HUES64 (cell line): ENCODE data around the gene GXYLT2.

Experiments
- H3K27ac ChIP-seq: 2 replicates; pipeline ENCODE4 v1.7.0; 2013; ENCODE audit warnings: low read depth, low read length, inconsistent platforms
- H3K27me3 ChIP-seq: 2 replicates; pipeline ENCODE4 v1.6.1; 2013; ENCODE audit warnings: mild to moderate bottlenecking, low read length; ENCODE audit not compliant: insufficient read depth
- H3K36me3 ChIP-seq: 2 replicates; pipeline ENCODE4 v1.6.1; 2013; ENCODE audit warnings: mild to moderate bottlenecking, low read length; ENCODE audit not compliant: insufficient read depth
- H3K4me1 ChIP-seq: 2 replicates; pipeline ENCODE4 v1.6.1; 2013; ENCODE audit warnings: mild to moderate bottlenecking, low read length, moderate library complexity; ENCODE audit not compliant: insufficient read depth
- H3K4me3 ChIP-seq: 2 replicates; pipeline ENCODE4 v1.5.1; 2013; ENCODE audit warnings: mild to moderate bottlenecking, low read length, moderate library complexity
- H3K9ac ChIP-seq: 2 replicates; pipeline ENCODE4 v1.6.1; 2013; ENCODE audit warnings: mild to moderate bottlenecking, low read depth, low read length
- H3K9me3 ChIP-seq: 2 replicates; pipeline ENCODE4 v1.6.1; 2013; ENCODE audit warnings: low read depth, low read length; ENCODE audit not compliant: insufficient read depth
- WGBS: fragments of 150-250, 120-280 bp; methylation state at CpG from one replicate; pipeline ENCODE4 v1.1.7; 2013; ENCODE audit warnings: missing lambda C conversion rate; 5-methylcytosine and 5-hydroxymethylcytosine counted together

Gene GXYLT2

DNA sequence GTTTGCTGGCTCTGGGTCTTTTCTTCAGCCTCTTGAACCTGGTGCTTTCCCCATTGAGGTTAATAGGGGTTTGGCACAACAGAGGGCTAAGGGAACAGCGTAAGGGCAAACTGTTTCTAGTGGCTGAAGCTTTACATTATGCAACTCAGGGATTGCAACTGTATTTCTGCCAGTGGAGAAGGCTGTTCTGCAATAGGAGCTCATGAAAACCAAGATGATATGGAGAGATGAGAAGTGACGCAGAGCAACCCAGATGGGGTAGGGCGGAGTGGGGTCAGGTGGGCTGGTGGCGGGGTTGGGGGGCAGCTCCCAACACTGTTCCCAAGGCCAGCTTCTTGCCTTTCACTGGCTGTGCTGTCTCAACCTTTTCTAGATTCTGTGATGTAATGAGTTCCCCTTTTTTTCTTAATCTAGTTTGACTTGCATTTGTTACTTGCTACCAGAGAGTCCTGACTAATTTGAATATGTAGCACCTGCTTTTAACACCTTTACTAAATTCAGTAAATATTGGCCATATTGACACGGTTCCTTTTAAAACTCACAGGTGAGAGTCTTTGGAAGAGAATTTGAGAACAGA lies 7.2 kb downstream of the GXYLT2 start:
- Histone ChIP-seq H3K9me3 (no peaks in the 10 kb centered on the region), H3K27ac (no peak overlapping the region), H3K9ac (no peak overlapping the region), H3K27me3 (peaks cover 34% of the 10 kb centered on the region), H3K36me3 (no peaks in the 10 kb centered on the region), H3K4me1 (0 out of 2 replicates have a peak, but pooled peaks cover 6% of the 10 kb centered on the region), H3K4me3 (no peak overlapping the region)
- WGBS: 87% methylated on average over 4 of the region's 5 CpGs

DNA sequence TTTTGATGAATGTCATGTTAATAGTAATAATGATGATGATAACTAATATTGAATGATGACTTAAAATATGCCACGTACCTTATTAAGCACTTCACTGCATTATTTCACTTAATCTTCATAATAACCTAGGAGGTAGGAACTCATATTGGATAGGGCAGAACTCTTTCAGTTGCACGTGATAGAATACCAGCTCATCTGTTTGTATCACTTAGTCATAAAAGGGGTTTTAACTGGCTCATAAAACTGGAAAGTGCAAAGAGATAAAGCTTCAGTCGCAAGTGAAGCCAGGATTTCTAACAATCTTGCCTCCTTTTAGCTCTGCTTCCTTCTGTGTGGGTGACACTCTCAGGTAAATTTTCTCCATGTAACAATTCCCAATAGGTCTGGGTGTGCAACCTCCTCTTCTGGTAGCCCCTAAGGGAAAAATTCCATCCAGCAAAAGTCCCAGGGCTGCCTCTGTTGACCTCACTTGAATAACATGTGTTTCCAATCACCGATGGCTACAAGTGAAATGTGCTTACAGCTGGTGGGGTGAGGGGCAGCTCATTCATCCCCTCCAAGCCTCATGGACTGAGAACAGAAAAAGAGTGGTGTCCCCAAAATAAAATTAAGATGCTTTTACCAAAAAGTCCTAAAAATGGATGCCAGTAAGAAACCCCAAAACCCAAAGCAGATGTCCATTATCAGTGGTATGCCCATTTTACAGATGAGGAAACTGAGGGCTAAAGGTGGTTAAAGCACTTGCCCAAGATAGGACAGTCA lies 9.3 kb downstream of the GXYLT2 start:
- H3K27me3 ChIP-seq: peaks cover 13% of the 10 kb centered on the region
- no peak overlapping the region for H3K4me3 ChIP-seq
- H3K9me3 ChIP-seq: no peaks in the 10 kb centered on the region
- H3K36me3 ChIP-seq: no peaks in the 10 kb centered on the region
- 91% methylated on average over 3 of the region's 4 CpGs for WGBS
- H3K27ac ChIP-seq: no peak overlapping the region
- H3K4me1 ChIP-seq: no peaks in the 10 kb centered on the region
- no peak overlapping the region for H3K9ac ChIP-seq

DNA sequence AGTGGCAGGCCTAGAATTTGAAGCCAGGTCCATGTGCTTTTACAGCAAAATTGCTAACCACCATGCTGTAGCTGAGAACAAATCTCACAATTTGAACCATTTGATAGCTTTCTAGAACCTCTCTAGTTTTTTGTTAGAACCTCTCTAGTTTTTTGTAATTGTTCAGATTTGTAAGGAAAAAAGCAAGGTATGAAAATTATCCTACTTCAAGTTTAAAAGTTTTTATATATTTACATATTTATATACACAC lies 9.8 kb downstream of the GXYLT2 start:
- no peak overlapping the region for H3K4me3 ChIP-seq
- no peaks in the 10 kb centered on the region for H3K9me3 ChIP-seq
- H3K27me3 ChIP-seq: peaks cover 8% of the 10 kb centered on the region
- no peak overlapping the region for H3K9ac ChIP-seq
- H3K27ac ChIP-seq: no peak overlapping the region
- no peaks in the 10 kb centered on the region for H3K4me1 ChIP-seq
- no peaks in the 10 kb centered on the region for H3K36me3 ChIP-seq

DNA sequence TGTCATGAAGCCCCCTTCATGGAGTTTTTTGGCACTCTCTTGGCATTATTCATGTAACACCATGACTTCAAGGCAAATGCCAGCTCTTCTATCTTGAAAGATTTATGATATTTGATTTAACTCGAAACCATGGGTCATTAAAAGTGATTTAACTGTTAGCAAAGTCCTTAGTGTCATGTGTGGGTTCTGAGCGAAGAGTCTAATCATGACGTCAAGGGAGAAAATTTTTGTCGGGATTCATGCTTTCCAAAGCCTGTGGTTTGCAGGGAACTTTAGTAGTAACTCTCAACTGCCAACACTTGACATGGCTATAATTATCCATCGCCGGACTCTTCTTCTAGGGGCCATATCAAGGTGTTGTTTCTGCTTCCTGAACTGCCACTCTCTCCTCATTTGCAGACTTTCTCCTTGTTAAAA lies 11.5 kb downstream of the GXYLT2 start:
- Histone ChIP-seq H3K36me3 (no peaks in the 10 kb centered on the region), H3K4me1 (no peaks in the 10 kb centered on the region), H3K9me3 (no peaks in the 10 kb centered on the region), H3K27me3 (0 out of 2 replicates have a peak, but pooled peaks cover 6% of the 10 kb centered on the region), H3K9ac (no peak overlapping the region), H3K4me3 (no peak overlapping the region), H3K27ac (no peak overlapping the region)
- WGBS: 92% methylated on average over 6 of the region's 6 CpGs

DNA sequence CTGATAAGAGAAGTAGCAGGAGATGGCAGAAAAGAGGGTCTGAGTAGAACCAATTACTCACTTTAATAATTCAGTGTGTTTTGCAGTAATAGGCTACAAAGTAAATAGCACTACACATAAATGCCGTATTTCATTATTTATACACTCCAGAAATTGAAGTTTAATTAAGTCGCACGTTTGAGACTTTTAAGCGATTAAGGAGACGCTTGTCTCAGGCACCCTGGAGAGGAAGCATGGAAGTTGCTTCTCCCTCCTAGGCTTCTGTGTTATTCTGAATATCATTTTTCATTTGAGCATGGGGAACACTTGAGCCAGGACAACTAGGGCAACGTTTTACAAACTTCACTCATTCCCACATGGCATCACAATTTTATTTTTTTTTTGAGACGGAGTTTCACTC lies 12.2 kb downstream of the GXYLT2 start:
- H3K27ac ChIP-seq: no peak overlapping the region
- no peaks in the 10 kb centered on the region for H3K36me3 ChIP-seq
- H3K9me3 ChIP-seq: no peaks in the 10 kb centered on the region
- 88% methylated on average over 7 of the region's 7 CpGs for WGBS
- H3K9ac ChIP-seq: no peak overlapping the region
- H3K4me3 ChIP-seq: no peak overlapping the region
- H3K4me1 ChIP-seq: no peaks in the 10 kb centered on the region
- H3K27me3 ChIP-seq: 0 out of 2 replicates have a peak, but pooled peaks cover under 1% of the 10 kb centered on the region

DNA sequence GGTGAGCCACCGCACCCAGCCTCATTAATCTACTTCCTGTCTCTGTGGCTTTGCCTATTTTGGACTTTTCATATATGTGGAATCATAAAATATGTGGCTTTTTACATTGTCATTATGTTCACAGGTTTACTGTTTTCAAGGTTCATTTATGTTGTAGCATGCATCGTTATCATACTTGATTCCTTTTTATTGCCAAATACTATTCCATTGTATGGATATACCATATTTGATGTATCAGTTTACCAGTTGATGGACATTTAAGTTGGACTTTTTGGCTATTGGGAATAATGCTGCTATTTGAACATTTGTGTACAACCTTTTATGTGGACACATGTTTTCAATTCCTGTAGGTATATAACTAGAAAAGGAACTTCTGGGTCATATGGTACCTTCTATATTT lies 14.0 kb downstream of the GXYLT2 start:
- 100% methylated on average over 1 of the region's 2 CpGs for WGBS
- H3K9ac ChIP-seq: no peak overlapping the region

DNA sequence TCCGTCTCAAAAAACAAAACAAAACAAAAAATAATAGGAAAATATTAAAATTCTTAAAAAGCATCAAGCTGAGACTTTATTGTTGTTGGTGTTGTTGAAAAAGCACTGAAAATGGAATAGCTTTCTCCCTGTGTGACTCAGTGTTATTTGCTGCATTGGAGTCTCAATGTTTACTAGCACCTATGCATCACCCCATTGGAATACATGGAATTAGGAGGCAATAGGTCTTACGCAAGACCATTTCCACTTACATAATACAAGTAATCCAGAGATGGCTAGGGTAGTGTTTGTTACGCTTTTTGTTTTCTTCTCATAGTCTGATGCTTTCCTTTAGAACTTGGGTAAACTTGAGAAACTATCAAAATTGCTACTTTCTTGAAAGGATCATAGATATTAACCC lies 15.2 kb downstream of the GXYLT2 start:
- 100% methylated on average over 1 of the region's 3 CpGs for WGBS
- no peaks in the 10 kb centered on the region for H3K9me3 ChIP-seq
- H3K27me3 ChIP-seq: no peaks in the 10 kb centered on the region

More for the DNA sequence above, 14.0 kb downstream of the GXYLT2 start:
- H3K9me3 ChIP-seq: no peaks in the 10 kb centered on the region
- no peaks in the 10 kb centered on the region for H3K27me3 ChIP-seq
- no peak overlapping the region for H3K27ac ChIP-seq
- H3K36me3 ChIP-seq: no peaks in the 10 kb centered on the region
- H3K4me1 ChIP-seq: no peaks in the 10 kb centered on the region
- H3K4me3 ChIP-seq: no peak overlapping the region

DNA sequence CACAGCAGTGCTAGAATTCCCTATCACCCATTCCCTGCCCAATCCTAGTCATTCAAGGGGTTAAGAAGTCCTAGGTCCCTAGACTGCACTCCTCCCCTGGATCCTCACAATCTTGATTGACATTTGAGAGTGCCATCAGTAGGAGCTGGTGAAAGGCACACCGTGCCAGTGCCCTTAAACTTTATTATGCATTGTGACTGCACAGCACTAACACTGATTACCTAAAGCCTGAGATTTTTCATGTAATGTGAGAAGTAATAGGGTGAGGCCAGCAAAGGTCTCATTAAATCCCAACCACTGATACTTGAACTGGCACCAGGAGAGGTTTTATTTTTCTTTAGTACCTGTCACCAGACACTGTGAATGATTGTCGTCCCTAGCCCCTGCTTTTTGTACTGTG lies 16.3 kb downstream of the GXYLT2 start:
- 87% methylated on average over 2 of the region's 2 CpGs for WGBS
- no peak overlapping the region for H3K9ac ChIP-seq
- no peak overlapping the region for H3K27ac ChIP-seq

More for the DNA sequence above, 15.2 kb downstream of the GXYLT2 start:
- Histone ChIP-seq H3K27ac (no peak overlapping the region), H3K4me1 (no peaks in the 10 kb centered on the region), H3K9ac (no peak overlapping the region), H3K4me3 (no peak overlapping the region), H3K36me3 (no peaks in the 10 kb centered on the region)

DNA sequence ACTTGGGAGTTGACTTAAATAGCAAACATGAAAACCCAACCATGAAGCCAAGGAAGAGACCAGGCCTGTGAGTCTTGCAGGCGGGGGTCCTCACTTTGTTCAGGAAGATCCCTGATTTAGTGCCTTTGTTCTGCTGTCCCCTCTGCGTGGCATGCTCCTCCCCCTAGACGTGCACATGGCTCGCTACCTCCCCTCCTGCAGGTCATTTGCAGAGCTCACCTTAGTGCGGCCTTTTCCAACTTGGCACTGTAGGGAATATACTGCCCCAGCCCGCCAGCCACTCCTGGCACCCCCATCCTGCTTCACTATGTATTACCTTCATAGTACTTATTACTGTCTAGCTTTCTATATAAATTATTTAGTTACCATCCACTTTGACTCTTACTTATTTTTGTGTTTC lies 18.3 kb downstream of the GXYLT2 start:
- no peak overlapping the region for H3K4me3 ChIP-seq
- no peaks in the 10 kb centered on the region for H3K4me1 ChIP-seq
- 75% methylated on average over 6 of the region's 6 CpGs for WGBS
- no peaks in the 10 kb centered on the region for H3K36me3 ChIP-seq
- H3K27ac ChIP-seq: no peak overlapping the region
- no peaks in the 10 kb centered on the region for H3K27me3 ChIP-seq
- H3K9me3 ChIP-seq: no peaks in the 10 kb centered on the region
- no peak overlapping the region for H3K9ac ChIP-seq

More for the DNA sequence above, 16.3 kb downstream of the GXYLT2 start:
- H3K4me1 ChIP-seq: no peaks in the 10 kb centered on the region
- H3K4me3 ChIP-seq: no peak overlapping the region
- H3K9me3 ChIP-seq: no peaks in the 10 kb centered on the region
- H3K36me3 ChIP-seq: no peaks in the 10 kb centered on the region
- no peaks in the 10 kb centered on the region for H3K27me3 ChIP-seq

DNA sequence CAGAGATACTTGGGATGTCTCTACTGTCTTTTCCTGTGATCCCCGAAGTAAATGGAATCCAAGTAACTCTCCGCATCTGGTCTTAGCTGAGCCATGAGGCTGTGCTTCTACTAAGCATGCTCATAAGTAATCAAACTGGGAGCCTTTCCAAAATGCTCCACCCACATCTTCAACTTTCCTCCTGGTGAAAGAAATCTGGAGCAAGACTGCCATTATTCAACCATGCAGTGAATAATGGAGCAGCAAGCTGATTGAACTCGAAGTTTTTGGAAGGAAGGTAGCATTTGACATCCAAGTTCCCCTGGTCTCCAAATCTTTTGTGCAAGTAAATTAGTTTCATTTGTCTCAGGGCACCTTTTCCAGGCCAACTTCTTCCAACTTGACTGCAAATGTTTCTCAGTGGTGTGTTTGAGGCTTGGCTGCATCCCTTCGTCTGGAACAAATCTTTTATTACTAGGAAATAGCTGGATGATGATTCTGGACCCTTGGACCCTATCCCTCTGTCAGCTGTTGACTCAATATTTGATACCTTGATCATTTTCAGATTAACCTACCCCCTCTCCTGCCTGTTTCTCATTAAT lies 19.4 kb downstream of the GXYLT2 start:
- H3K27ac ChIP-seq: no peak overlapping the region
- H3K27me3 ChIP-seq: no peaks in the 10 kb centered on the region
- no peaks in the 10 kb centered on the region for H3K9me3 ChIP-seq
- H3K4me1 ChIP-seq: no peaks in the 10 kb centered on the region
- no peaks in the 10 kb centered on the region for H3K36me3 ChIP-seq
- WGBS: 98% methylated on average over 4 of the region's 4 CpGs
- no peak overlapping the region for H3K9ac ChIP-seq
- no peak overlapping the region for H3K4me3 ChIP-seq

DNA sequence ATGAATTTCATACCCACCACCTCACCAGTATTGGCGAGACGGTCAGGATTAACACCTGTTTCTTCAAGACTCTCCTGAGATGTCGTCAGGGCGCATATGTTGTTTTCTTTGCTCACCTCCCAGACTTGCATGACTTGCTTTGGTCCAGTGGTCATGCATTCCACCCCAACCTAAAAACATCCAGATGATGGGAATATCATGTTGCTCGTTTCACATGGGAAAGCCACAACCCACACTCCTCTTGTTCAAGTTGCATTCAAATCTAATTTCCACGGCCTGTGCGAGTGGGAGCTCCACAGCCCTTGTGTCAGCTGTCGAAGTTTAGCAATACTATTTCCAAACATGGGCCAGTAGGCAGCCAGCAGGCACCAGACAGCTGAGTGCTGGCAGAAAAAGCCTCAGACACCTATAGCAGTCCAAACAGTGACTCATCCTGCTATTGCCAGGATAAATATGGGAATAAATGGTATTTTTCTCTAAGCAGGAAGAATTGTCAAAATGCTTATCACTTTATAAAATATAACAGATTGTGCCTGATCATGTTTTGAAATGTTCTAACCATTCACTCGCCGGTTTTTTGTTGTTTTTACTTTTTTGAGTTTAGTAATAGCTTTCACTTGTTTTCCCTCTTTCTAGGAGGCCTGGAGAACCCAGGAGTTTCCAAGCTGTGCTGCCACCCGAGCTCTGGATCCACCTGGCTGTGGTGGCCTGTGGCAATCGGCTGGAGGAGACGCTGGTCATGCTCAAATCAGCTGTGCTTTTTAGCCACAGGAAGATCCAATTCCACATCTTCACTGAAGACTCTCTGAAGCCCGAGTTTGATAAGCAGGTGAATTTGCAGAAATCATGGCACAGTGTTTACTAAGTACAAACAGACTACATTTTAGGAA lies 20.1 kb downstream of the GXYLT2 start:
- no peaks in the 10 kb centered on the region for H3K4me1 ChIP-seq
- no peaks in the 10 kb centered on the region for H3K36me3 ChIP-seq
- no peaks in the 10 kb centered on the region for H3K27me3 ChIP-seq
- H3K9me3 ChIP-seq: no peaks in the 10 kb centered on the region
- no peak overlapping the region for H3K9ac ChIP-seq
- H3K4me3 ChIP-seq: no peak overlapping the region
- WGBS: 93% methylated on average over 14 of the region's 14 CpGs
- no peak overlapping the region for H3K27ac ChIP-seq
